ENCODE measurements around the gene POLDIP3.
"Not testable (repeated sequence)": the region's sequence is repeated elsewhere in the genome, so short reads cannot be mapped to it uniquely, and the experiment has no call there.

POLDIP3 gene

GRCh38 chr22:42585096-42585495 is 29.6 kb downstream of the POLDIP3 start:
- no peak for DNase-seq (ENCODE audit: low read depth)

- DNase-seq (ENCODE audit: low read depth), result no peak
Observed at GRCh38 chr22:42584364-42584940, 30.2 kb downstream of the POLDIP3 start.

DNA sequence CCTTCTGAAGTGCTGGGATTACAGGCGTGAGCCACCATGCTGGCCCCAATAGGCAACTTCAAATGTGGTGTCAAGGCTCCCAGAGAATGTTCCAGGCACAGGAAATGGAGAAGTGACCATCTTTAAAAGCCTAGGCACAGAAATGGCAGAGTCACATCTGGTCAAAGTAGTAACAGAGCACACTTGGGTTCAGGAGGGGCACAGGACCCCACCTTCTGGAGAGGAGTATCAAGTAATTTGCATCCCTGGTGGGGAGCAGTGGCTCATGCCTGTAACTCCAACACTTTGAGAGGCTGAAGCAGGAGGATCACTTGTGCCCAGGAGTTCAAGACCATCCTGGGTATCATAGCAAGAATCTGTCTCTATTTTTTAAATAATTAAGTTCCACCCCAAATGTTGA is 31.7 kb downstream of the POLDIP3 start:
- DNase-seq (ENCODE audit: low read depth), result no peak

- DNase-seq (ENCODE audit: low read depth), result peak; percentile 76
Observed at GRCh38 chr22:42581762-42582716, 32.6 kb downstream of the POLDIP3 start.

- DNase-seq (ENCODE audit: low read depth), result not testable (repeated sequence)
Observed at GRCh38 chr22:42581194-42581761, 33.4 kb downstream of the POLDIP3 start.

DNA sequence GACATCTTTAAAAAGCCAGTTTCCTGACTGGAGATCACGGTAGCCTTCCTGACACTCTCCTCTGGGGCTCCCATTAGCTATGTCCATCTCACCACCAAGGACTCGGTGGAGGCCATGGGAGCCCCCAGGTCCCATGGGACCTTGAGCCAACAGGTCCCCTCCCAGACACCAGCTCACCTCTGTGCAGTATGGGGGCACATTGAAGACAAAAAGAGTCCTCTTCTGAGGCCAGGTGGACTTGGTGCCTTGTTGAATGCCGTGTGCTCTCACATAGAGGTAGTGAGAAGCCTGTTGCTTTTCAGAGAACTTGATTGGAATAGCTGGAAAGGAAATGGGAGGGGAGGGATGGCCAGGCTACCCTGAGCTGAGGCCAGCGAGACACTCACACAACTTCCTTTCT is 34.6 kb downstream of the POLDIP3 start:
- not testable (repeated sequence) for DNase-seq (ENCODE audit: low read depth)

GRCh38 chr22:42577623-42578240 is 37.0 kb downstream of the POLDIP3 start:
- no peak for DNase-seq (ENCODE audit: low read depth)

GRCh38 chr22:42577141-42577540 is 37.5 kb downstream of the POLDIP3 start:
- DNase-seq (ENCODE audit: low read depth), result not testable (repeated sequence)

DNA sequence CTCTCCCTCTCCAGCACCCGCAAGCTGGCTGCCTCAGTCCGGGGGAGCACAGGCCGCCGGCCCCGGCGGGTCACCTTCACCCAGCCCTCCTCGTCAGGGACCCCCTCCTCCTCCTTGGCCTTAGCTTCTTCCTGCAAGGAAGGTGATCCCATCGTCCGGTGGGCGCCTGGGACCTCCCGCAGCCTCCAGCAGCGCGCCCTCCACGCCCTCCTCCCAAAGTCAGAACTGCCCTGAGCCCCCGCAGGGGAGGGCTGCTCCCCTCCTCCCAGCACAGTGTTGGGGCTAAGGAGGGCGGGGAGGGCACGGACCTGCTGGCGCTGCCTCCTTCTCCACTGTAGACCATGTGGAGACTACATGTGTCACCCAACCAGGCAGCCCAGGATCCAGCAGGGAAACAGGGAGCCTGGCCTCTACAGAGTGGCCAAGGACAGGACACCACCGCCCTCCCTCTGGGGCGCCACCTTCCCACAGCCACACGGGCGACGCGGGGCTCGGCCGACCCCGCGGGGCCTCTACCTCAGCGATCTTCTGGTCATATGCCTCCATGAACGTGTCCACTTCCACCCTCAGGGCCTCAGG is 38.6 kb downstream of the POLDIP3 start:
- DNase-seq (ENCODE audit: low read depth), result not testable (repeated sequence)

GRCh38 chr22:42574468-42574867 is 40.2 kb downstream of the POLDIP3 start:
- DNase-seq (ENCODE audit: low read depth), result not testable (repeated sequence)

DNA sequence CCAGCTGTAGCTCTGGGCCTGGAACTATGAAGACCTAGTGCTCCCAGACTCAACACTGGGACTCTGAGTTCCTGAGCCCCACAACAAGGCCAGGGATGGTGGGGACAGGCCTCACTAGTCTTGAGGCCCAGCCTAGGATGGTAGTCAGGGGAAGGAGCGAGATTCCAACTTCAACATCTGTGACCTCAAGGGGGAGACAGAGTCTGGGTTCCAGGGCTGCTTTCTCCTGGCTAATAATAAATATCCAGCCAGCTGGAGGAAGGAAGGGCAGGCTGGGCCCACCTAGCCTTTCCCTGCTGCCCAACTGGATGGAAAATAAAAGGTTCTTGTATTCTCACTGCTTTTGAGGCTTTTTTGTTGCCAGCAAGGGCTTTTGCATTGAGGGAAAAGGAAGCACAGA is 40.6 kb downstream of the POLDIP3 start:
- not testable (repeated sequence) for DNase-seq (ENCODE audit: low read depth)

DNA sequence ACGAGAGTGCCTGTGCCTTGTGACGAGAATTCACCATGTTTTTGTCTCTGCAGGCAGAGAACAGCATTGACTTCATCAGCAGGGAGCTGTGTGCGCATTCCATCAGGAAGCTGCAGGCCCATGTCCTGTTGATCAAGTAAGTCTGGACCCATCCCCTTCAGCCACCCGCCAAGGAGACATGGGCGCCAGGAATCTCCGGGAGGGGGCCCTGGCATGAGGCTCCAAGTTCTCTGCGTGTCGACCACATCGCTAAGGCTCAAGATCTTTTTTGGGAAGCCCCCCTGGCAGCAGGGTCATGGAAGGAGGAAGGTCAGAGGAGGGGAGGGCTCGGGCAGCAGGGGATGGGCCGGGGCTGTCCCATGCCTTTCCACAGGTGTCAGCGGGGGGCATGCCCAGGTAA is 43.6 kb downstream of the POLDIP3 start:
- DNase-seq (ENCODE audit: low read depth), result not testable (repeated sequence)

DNA sequence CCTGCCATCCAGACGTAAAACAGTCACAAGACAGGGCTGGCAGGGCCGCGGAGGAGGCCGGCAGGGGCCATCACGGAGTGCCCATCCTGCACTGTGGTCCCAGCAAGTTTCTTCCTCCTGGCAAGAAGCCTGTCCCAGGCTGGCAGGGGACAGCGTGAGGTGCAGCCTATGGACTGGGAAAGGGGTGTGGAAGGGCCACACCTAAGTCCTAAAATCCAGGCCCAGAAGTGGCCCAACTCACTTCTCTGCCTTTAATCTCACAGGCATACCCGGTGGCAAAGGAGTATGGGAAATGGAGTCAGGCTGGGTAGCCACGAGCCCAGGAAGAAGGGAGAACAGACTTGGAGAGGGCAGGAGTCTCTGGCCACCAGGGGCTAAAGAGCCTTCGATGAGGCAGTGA is 44.1 kb downstream of the POLDIP3 start:
- not testable (repeated sequence) for DNase-seq (ENCODE audit: low read depth)

DNA sequence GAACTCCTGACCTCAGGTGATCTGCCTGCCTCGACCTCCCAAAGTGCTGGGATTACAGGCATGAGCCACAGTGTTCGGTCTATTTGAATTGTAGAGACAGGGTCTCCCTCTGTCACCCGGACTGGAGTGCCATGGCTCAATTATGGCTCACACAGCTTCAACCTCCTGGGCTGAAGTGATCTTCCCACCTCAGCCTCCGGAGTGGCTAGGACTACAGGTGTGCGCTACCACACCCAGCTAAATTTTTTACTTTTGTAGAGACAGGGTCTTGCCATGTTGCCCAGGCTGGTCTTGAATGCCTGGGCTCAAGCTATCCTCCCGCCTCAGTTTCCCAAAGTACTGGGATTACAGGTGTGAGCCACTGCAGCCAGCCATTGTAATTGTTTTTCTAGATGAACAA is 46.7 kb downstream of the POLDIP3 start:
- DNase-seq (ENCODE audit: low read depth), result not testable (repeated sequence)

DNA sequence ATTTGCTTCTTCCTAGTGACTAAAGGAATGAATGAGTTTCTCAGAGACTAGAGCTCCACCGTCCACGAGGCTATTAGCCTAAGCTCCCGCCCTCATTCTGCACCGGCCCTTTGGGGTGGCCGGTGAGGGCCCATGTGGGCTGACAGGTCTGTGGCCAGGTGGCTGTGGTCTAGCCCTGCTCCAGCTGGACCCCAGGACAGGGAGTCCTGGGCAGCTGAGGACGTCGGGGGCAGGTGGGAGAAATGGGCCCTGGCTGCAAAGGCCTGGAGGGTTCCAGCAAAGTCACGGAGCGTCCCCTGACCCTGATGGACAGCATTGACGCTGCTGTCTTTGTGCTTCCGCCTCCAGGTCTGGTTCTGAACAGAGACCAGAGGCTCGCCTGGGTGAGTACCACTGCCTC is 48.7 kb downstream of the POLDIP3 start:
- no peak for DNase-seq (ENCODE audit: low read depth)

DNA sequence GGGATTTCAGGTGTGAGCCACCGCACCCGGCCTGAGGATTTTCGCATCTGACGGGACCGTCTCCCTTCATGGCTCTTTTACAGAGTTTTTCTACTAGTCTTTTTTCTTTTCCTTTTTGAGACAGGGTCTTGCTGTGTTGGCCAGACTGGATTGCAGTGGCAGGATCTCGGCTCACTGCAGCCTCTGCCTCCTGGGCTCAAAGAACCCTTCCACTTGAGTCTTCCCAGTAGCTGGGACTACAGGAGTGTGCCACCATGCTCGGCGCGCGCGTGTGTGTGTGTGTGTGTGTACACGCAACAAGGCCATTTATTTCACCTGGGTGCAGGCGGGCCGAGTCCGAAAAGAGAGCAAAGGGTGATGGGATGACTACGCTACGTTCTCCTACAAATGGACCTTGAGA is 50.0 kb downstream of the POLDIP3 start:
- DNase-seq (ENCODE audit: low read depth), result no peak

GRCh38 chr22:42563943-42564342 is 50.7 kb downstream of the POLDIP3 start:
- not testable (repeated sequence) for DNase-seq (ENCODE audit: low read depth)

DNA sequence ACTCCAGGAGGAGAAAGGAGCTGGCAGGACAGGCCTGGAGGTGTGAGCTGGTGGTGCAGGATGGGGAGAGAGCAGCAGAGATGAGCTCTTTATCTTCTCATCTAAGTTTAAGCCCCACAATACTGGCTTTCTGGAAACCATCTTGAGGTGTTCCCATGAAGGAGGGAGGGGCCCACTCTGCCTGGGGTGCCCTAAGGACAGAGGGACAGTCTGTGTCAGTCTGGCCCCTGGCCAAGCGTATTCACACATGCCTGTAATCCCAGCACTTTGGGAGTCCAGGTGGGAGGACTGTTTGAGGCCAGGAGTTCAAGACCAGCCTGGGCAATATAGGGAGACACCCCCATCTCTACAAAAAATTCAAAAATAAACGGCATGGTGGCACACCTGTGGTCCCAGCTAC is 52.0 kb downstream of the POLDIP3 start:
- no peak for DNase-seq (ENCODE audit: low read depth)

DNA sequence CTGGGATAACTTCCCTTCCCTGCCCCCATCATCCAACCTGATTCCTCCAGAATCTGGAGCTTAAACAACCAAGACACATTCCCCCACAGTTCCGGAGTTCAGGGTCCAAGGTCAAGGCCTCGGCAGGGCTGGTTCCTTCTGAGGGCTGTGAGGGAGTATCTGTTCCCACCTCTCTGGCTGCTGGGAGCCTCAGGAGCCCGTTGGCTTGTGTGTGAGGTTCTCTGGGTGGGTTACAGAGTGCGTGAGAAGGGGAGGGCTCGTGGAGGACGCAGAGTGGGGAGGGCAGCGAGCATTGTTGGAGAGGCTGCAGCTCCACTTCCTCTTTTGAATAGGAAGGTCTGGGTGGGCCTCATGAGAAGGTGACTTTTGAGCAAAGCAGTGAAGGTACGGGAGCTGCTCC is 52.4 kb downstream of the POLDIP3 start:
- no peak for DNase-seq (ENCODE audit: low read depth)

DNA sequence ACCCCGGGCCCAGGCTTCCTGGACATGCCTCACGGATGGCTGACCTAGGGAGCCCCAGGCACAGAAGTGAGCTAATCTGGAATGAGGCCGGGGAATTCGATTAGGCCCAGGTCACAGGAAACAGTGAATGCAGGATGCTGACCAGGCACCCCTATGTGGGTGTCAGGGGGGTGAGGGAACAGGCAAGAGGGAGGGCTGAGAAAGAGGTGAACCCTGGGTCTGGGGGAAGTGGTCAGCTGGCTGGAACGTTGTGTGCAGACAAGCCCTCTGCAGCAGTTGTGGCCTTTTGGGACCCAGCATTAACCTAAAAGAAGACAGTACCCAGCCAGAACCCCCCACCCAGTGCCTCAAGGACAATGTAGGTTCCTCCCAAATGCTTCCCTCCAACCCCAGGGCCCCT is 52.8 kb downstream of the POLDIP3 start:
- DNase-seq (ENCODE audit: low read depth), result no peak

GRCh38 chr22:42560781-42561180 is 53.9 kb downstream of the POLDIP3 start:
- no peak for DNase-seq (ENCODE audit: low read depth)

GRCh38 chr22:42560381-42560780 is 54.3 kb downstream of the POLDIP3 start:
- no peak for DNase-seq (ENCODE audit: low read depth)

All from stimulated activated CD8-positive, alpha-beta memory T cell treated with anti-CD3 and anti-CD28 coated beads, Interleukin-12 subunit alpha, Interleukin-12 subunit beta, amount 100 ng/mL, for 4 hours (primary cell).